Common myeloid progenitor, CD34-positive (primary cell): ENCODE data around the gene COPS8.
A peak's percentile ranks its signal among the peaks of the same experiment; 100 is the strongest.

Experiments used
- CTCF ChIA-PET: fragments of 350-600 bp; sonication (Branson Sonifier 250); formaldehyde crosslinking; loops from one replicate; lab custom pipeline; 2021; ENCODE audit warnings: antibody characterized with exemption; lab: Charles Lee
- POLR2A ChIA-PET: fragments of 350-600 bp; sonication (Branson Sonifier 250); formaldehyde crosslinking; loops from one replicate; lab custom pipeline; 2021; ENCODE audit warnings: antibody characterized with exemption; lab: Charles Lee
- DNase-seq, 3 donors: peaks; one replicate each; pipeline versions ENCODE4 v3.0.0 to v3.0.0-alpha.2; 2013
- H3K27ac ChIP-seq, 2 experiments: 1 replicate in 1 of 2; 2 replicates in 1 of 2; pipeline ENCODE4 v1.7.0; 2013; ENCODE audit warnings: inconsistent platforms in 2 of 2, low read length in 2 of 2, mild to moderate bottlenecking in 2 of 2, low read depth in 1 of 2, moderate library complexity in 1 of 2; ENCODE audit not compliant: severe bottlenecking in 2 of 2, insufficient read depth in 1 of 2, poor library complexity in 1 of 2
- H3K27me3 ChIP-seq, 5 experiments: replicated peaks in 2 of 5; 1 replicate in 3 of 5; 2 replicates in 2 of 5; pipeline versions ENCODE4 v1.6.1 to v1.7.0; 2013; ENCODE audit warnings: low read length in 4 of 5, mild to moderate bottlenecking in 2 of 5, moderate library complexity in 2 of 5, inconsistent platforms in 1 of 5; ENCODE audit not compliant: insufficient read depth in 5 of 5, control insufficient read depth in 4 of 5
- H3K36me3 ChIP-seq, 4 experiments: 1 replicate in 2 of 4; 2 replicates in 2 of 4; pipeline versions ENCODE4 v1.6.1 to v1.7.0; 2013; ENCODE audit warnings: low read length in 3 of 4, control low read depth in 1 of 4, mild to moderate bottlenecking in 1 of 4; ENCODE audit not compliant: control insufficient read depth in 4 of 4, insufficient read depth in 4 of 4
- H3K4me1 ChIP-seq, 4 experiments: 1 replicate in 3 of 4; 2 replicates in 1 of 4; pipeline versions ENCODE4 v1.6.1 to v1.7.1; 2013; ENCODE audit warnings: low read length in 3 of 4, mild to moderate bottlenecking in 3 of 4, control low read depth in 1 of 4, inconsistent platforms in 1 of 4, moderate library complexity in 1 of 4; ENCODE audit not compliant: control insufficient read depth in 4 of 4, insufficient read depth in 4 of 4; ENCODE audit errors: control extremely low read depth in 1 of 4
- H3K4me3 ChIP-seq, 7 experiments: 1 replicate in 4 of 7; 2 replicates in 3 of 7; pipeline versions ENCODE4 v1.5.1 to v1.7.0; 2013; ENCODE audit warnings: mild to moderate bottlenecking in 7 of 7, low read length in 6 of 7, moderate library complexity in 6 of 7, inconsistent platforms in 2 of 7, low read depth in 2 of 7, control low read depth in 1 of 7; ENCODE audit not compliant: insufficient read depth in 4 of 7, control insufficient read depth in 1 of 7; ENCODE audit errors: extremely low read depth in 1 of 7
- H3K9me3 ChIP-seq, 5 experiments: 1 replicate in 4 of 5; 2 replicates in 1 of 5; pipeline versions ENCODE4 v1.6.1 to v1.7.1; 2013; ENCODE audit warnings: low read length in 4 of 5, mild to moderate bottlenecking in 2 of 5, inconsistent platforms in 1 of 5, low read depth in 1 of 5, moderate library complexity in 1 of 5; ENCODE audit not compliant: control insufficient read depth in 4 of 5, insufficient read depth in 2 of 5; ENCODE audit errors: control extremely low read depth in 1 of 5
- WGBS: methylation state at CpG from one replicate; pipeline ENCODE4 v1.1.5; 2013; ENCODE audit not compliant: insufficient coverage; 5-methylcytosine and 5-hydroxymethylcytosine counted together

The COPS8 gene

DNA sequence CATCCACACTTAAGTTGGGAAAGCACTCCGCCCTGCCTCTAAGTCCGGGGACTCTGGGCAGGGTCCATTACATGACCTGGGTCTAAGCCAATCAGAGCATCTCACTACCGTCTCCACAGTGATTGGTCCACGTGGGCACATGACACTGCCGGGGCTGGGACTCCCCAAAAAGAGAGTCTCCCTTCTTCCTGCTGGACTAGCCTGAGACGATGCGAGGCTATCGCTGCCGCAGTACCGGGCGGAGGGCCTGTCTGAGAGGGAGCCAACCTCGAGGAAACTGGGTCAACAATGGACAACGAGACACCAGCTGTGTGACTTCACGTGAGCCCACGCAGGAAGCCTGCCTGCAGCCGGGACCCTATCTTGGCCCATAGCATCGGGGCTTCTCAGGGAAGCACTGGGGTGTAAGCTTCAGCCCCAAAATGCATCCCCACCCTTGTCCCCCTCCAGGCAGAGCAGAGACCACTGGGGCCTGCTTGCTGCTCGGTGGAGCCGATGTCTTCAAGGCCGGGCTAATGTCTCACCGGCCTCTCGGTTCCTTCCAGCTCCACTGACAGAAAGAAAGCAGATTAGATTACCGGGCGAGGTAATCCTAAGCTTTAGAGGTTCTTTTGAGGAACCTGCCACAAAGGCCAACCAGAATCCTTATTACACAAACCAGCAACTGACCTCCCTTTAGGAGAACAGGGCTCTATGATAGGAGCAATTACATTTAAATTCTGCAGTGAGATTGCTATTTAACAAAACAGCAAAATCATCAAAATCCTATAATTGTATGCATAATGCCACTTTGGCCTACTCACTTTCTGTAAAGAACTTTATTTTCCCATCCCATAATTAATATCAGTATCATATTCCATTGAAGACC lies 21.3 kb upstream of the COPS8 start:
- Histone ChIP-seq H3K4me1 (no peaks in the 10 kb centered on the region), H3K4me3 (no peak overlapping the region), H3K9me3 (no peaks in the 10 kb centered on the region), H3K36me3 (no peaks in the 10 kb centered on the region), H3K27ac (no peak overlapping the region), H3K27me3 (no peaks in the 10 kb centered on the region)
- 97% methylated on average over 22 of the region's 24 CpGs for WGBS
- POLR2A ChIA-PET, result interaction anchor here (0.9 kb wide), 1 partner anchor 16 kb away, joined by 3 read pairs; no protein-coding TSS in a partner anchor
- CTCF ChIA-PET, result interaction anchor here (0.8 to 1.5 kb wide), 3 partner anchors 39 to 713 kb away, joined by 3 to 4 read pairs (median 3); no protein-coding TSS in a partner anchor
- no peak for DNase-seq

DNA sequence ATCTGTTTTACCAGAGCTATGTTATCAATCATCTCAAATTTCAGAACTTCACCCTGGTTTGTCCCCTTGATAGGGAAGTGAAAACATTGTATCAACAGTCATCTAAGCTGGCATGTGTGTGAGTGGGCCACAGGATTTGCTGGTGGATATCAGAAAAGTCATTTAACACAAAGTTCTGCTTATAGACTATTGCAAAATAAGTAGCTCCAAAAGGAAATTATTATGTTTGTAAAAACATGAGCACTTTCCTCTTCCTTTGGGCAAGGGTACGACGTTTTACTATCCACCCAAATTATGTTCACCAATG lies 20.7 kb upstream of the COPS8 start:
- Histone ChIP-seq H3K4me1 (no peaks in the 10 kb centered on the region), H3K9me3 (no peaks in the 10 kb centered on the region), H3K36me3 (no peaks in the 10 kb centered on the region), H3K27me3 (no peaks in the 10 kb centered on the region), H3K4me3 (no peak overlapping the region), H3K27ac (no peak overlapping the region)
- whole genome bisulfite sequencing, result 90% methylated on average over 2 of the region's 2 CpGs
- ChIA-PET POLR2A (interaction anchor here (0.6 to 0.9 kb wide), 2 partner anchors 15 to 727 kb away, joined by 3 read pairs; no protein-coding TSS in a partner anchor), CTCF (interaction anchor here (1.4 to 1.5 kb wide), 2 partner anchors 39 to 713 kb away, joined by 3 to 4 read pairs; no protein-coding TSS in a partner anchor)
- no peak for DNase-seq

DNA sequence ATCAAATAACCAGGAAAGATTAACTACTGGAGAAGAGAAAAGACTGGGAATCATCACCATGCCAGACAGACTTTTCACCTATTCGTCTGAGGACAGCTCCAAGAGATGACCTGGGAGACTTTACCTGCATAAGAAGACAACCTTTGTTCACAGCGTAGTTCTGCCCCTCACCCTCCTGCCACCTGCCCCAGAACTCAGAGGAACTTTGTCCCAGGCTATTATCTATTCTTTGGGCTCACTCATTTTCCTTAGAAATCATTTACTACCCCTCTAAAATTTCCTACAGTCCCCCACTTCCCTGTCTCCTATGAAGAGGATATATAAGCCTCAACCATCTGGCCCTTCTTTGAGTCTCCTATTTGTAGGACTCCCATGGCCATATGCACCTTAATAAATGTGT lies 19.3 kb upstream of the COPS8 start:
- POLR2A ChIA-PET, result no interaction called here
- WGBS, result 100% methylated on average over 2 of the region's 2 CpGs
- Histone ChIP-seq H3K27ac (no peak overlapping the region), H3K27me3 (no peaks in the 10 kb centered on the region), H3K9me3 (no peaks in the 10 kb centered on the region), H3K36me3 (no peaks in the 10 kb centered on the region), H3K4me3 (no peak overlapping the region), H3K4me1 (no peaks in the 10 kb centered on the region)
- no peak for DNase-seq
- CTCF ChIA-PET, result no interaction called here

DNA sequence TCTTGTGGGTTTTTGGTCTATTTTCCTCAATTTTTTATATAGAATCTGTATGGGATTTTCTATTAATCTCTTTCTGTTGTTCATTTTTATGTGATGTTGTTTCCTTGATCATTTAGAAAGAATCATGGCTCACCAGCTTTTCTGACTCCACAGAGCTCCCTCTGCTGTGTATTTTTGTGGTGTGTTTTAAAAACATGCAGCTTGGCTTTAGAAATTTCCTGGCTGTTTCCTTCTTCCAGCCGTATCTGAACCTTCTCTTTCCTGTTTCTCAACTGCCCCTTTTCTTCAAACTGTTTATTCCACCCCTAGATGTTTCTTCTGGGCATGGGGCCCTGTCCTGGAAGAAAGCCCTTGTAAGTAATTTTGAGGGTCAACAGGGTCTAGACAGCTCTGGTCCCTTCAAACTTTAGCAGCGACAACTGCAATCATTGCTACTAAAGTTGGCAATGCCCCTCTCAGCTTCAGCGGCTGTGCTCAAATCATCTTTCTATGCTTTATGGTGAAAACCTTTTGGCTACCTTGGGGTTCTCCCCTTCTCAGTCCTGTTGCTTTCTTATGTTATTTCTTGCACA lies 17.6 kb upstream of the COPS8 start:
- H3K9me3 ChIP-seq, result no peaks in the 10 kb centered on the region
- DNase-seq, result no peak
- WGBS, result 61% methylated on average over 3 of the region's 3 CpGs
- CTCF ChIA-PET, result interaction anchor here (0.9 to 1.0 kb wide), 2 partner anchors 9 to 12 kb away, joined by 3 read pairs; no protein-coding TSS in a partner anchor
- H3K36me3 ChIP-seq, result no peaks in the 10 kb centered on the region
- POLR2A ChIA-PET, result no interaction called here
- H3K4me1 ChIP-seq, result no peaks in the 10 kb centered on the region
- H3K27me3 ChIP-seq, result no peaks in the 10 kb centered on the region
- no peak overlapping the region for H3K27ac ChIP-seq
- H3K4me3 ChIP-seq, result no peak overlapping the region

DNA sequence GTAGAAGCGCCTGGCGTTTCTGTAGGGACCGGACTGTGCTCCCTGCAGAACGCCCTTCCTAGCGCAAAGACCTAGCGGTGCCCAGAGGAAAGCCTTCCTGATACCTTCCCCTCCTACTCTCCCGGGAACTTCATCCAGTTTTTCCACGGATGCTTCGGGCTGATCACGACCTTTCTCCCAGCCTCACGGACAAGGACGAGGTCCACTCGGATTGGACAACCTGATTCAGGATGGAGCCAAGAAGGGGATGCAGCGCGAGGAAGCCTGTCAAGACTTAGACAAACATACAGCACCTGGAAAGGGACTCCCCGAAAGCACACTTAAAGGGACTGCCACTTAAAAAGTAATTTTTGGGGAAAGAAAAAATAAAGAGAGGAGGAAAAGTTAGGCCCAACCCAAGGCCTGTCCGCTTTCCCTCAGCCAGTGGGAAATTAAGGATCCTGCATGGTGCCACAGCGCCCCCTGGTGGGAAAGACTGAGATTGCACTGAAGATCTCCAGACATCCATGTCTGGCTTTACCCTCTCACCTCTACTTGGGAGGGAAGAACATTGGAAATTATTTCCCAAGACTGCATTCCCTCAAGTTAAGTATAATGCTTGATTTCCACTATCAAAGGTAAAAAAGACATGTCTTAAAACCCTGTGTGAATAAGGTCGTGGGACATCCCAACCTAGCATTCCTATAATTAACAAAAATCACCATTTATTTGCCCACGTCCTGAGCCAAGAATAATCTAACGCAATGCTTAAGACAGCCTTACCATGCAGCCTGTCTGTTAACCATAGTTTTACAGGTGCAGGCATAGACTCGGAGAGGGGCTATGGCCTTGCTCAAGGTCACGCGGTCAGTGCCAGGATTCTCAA lies 13.4 kb upstream of the COPS8 start:
- Histone ChIP-seq H3K4me3 (no peak overlapping the region), H3K9me3 (no peaks in the 10 kb centered on the region), H3K36me3 (no peaks in the 10 kb centered on the region), H3K27ac (no peak overlapping the region), H3K4me1 (no peaks in the 10 kb centered on the region), H3K27me3 (no peaks in the 10 kb centered on the region)
- 91% methylated on average over 19 of the region's 24 CpGs for WGBS
- ChIA-PET CTCF (interaction anchor here (1.0 kb wide), 1 partner anchor 10 kb away, joined by 3 read pairs; no protein-coding TSS in a partner anchor), POLR2A (no interaction called here)
- DNase-seq, result peak; percentile 36 to 59 (median 42)

DNA sequence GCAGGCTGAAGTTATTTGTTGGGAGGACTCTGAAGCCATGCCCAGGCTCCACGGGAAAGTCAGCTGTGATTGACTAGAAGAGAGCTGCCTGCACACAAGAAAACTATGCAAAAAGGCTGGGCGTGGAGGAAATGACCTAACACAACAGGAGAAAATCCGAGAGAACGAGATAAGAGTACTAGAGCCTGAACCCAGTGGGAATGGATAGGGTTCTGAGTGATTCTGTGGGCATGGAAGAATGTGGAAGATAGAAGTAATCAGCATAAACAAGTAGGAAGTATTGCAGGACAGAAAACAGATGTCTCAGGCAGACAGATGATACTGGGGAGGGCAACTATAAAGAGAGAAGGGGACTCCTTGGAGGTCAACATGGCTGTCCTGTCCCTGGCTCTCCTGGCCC lies 12.1 kb upstream of the COPS8 start:
- Histone ChIP-seq H3K4me1 (no peaks in the 10 kb centered on the region), H3K27me3 (no peaks in the 10 kb centered on the region), H3K27ac (no peak overlapping the region), H3K4me3 (no peak overlapping the region), H3K9me3 (no peaks in the 10 kb centered on the region), H3K36me3 (no peaks in the 10 kb centered on the region)
- ChIA-PET POLR2A (no interaction called here), CTCF (interaction anchor here (2.3 to 2.8 kb wide), 2 partner anchors 12 to 721 kb away, joined by 9 to 10 read pairs; partner anchors contain the start of gene COPS8)
- WGBS, result 97% methylated on average over 4 of the region's 4 CpGs
- DNase-seq, result no peak
